ENCODE data around the gene BICC1. TPM values are rescaled to one million over a fixed set of nuclear protein-coding genes. Genes with fewer than 3 reads are reported as not detected.

Gene BICC1
- total and polyA plus RNA-seq, 2 of the 8 experiments (the other 6 are each of a cell fraction or from before 2014, with no cell fraction given) = 0.20 to 0.73 TPM

DNA sequence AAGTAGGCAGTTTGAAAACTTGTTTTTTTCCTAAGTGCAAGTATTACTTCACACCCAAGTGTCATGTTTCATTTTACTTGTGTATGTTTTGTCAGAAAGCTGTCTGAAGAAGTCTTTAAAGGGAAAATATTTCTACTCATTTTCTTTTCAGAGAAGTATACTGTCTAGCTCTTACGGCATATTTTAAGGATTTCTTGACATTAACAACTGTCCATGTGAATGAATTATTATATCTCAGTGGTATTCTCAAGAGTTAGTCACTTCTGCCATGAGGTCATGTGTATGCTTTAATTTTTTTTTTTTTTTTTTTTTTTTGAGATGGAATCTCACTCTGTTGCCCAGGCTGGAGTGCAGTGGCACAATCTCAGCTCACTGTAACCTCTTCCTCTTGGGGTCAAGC lies 229.5 kb downstream of the BICC1 start (continued):
- TF ChIP-seq PHF8 (conservative IDR thresholded peaks at IDR 0.05; ENCODE audit: low read depth, low read length) = no peak
- no peak for TF ChIP-seq EP300 (IDR thresholded peaks at IDR 0.05; ENCODE audit: borderline replicate concordance in 1 of 2, low read depth in 2 of 2, low read length in 2 of 2)
- TF ChIP-seq RBBP5 (IDR thresholded peaks at IDR 0.05; ENCODE audit: borderline replicate concordance, low read depth, low read length) = no peak
- no peak for TF ChIP-seq RFX5 (IDR thresholded peaks at IDR 0.05; ENCODE audit: borderline replicate concordance, low read depth, low read length)
- TF ChIP-seq KDM5A (IDR thresholded peaks at IDR 0.05; ENCODE audit: low read length) = no peak
- TF ChIP-seq KDM4A (IDR thresholded peaks at IDR 0.05; ENCODE audit: low read depth, low read length, severe bottlenecking) = no peak
- TF ChIP-seq JUN (IDR thresholded peaks at IDR 0.05; ENCODE audit: low read depth, low read length) = no peak
